GM18858 (cell line): Measurements from ENCODE around the gene PPP1R37.
A peak's percentile ranks its signal among the peaks of the same experiment; 100 is the strongest.

Experiments used
- ATAC-seq: cut with Tn5 transposase; IDR thresholded peaks from one replicate; pipeline ENCODE4 v1.9.1; 2021; ENCODE audit not compliant: unreplicated experiment

The PPP1R37 gene

DNA sequence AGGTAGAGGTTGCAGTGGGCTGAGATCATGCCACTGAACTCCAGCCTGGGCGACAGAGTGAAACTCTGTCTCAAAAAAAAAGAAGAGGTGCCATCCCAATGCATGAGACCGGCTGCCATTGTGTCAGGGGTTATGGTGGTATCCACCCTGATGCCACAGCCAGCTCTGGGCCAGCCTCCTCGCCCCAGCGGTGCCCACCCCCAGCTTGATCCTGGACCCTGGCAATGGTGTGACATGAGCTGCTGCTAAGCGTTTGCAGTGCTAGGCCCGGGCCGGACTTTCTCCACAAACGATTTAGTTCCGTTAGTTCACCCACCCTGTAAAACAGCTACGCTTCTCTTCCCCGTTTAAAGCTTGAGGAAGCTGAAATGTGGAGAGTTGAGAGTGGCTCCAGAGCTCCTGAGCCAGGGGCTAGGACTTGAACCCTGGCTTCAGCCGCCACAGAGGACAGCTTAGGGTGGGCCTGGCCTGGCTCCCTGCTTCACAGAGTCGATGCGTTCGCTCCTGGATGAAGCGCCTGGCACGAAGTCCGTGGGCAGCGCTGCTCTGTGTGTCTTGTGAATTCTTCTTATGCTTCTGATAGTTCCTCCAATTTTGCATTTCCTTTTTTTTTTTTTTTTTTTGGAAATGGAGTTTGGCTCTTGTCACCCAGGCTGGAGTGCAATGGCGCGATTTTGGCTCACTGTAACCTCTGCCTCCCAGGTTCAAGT, 42.4 kb downstream of the PPP1R37 start:
- no peak for ATAC-seq

DNA sequence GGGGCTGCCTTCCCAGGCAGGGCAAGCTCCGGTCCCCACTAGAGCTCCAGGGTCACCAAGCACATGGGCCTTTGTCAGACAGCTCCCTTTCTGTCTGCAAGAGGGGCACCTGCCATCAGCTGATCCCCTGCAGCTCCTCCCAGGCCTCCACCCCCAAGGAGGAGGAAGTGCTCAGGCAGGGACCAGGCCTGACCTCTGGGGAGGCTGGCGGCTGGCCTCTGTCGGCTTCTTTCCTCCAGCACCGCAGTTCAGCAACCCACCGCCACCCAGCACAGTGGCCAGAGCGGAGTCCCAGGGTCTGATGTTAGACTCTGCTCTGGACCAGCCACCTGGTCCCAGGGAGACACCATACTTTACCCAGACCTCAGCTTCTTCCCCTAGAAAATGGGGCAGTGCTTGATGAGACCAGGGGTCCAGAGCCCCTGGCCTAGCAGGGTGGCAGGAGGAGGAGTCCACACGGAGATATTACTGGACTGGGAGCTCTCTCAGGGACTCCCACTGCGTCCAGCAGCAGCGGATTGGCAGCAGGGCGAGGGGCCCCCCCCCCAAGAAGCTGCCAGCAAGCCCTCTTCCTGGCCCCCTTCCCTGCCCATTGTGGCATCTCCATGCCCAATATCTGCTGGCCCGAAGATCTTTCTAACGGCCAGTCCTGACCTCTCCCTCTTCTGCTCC, 43.7 kb downstream of the PPP1R37 start:
- no peak for ATAC-seq

DNA sequence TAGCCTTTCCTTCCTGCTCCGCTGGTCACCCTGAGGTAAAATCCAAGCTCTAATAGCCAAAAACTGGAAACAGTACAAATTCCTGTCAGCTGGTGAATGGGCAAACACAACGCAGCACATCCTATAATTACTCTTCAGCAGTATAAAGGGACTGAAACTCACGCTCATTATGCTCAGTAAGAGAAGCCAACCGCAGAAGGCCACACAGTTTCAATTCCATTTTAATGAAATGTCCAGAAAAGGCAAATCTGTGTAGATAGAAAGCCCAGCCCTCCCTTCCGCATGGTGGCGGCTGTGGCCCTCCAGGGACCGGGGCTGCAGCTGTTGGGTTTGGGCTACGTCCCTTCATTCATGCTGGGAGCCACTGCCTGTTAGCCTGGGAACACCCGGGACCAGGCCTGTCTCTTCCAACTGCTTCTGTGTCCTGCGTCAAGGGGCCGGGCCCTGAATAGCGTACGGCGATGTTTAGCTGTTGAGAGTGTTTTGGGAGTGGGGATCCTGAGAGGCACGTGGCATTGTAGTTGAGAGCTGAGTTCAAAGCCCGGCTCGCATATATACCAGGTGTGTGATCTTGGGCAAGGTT, 44.3 kb downstream of the PPP1R37 start:
- ATAC-seq = peak; percentile 72

DNA sequence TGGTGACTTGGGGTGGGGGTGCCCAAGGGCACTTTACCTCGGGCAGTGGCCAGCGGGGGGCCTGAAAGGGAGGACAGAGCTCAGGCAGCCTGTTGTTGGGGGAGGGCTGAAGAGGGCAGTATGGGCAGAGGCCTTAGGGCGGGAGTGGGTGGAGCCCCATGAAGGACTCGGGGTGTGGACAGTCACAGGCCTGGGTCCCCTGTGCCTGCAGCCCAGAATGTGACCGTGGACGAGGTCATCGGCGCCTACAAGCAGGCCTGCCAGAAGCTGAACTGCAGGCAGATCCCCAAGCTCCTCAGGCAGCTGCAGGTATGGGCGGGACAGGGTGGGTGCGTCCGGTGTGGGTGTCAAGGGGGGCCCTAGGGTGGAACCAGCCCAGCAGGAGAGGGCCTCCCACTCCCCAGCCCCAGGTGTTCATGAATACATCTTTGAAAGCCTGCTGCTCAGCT, 45.3 kb downstream of the PPP1R37 start:
- no peak for ATAC-seq

DNA sequence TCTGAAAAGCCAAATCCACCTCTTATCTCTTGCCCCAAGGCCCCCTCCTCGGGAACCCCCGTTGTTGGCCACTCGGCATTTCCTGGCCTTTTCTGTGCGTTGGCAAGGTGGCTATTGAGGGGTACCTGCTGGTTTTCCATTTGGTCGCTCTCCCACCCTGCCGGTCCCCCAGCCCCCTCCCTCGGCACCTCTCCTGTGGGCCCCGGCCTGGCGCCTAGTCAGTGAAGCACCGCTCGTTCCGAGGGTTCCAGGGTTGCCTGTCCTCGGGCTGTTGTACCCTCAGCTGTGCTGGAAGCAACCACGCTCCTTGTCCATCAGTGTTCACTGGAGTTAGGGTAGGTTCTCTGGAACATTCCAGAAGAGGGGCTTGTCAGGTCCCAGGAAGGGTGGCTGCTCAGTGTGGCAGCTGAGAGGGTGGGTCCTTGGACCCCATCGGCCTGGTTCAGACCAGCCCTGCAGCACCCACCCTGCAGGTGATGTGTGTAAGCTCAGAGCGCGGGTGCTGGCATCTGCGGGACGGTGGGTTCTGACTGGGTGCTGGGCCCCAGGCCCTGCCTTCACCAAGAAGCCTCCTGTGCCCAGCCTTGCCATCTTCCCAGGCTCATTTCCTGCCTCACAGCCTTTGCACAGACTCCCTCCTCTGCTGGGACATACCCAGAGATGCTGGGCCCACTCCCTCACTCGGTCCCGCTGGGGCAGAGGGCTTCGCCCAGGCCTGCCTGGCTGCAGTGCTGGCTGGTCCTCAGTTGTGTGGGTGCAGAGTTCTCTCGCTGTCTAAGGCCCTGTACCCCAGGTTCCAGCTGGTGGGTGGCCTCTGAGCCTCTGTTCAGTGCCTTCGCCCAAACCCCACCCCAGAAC, 46.5 kb downstream of the PPP1R37 start:
- no peak for ATAC-seq

DNA sequence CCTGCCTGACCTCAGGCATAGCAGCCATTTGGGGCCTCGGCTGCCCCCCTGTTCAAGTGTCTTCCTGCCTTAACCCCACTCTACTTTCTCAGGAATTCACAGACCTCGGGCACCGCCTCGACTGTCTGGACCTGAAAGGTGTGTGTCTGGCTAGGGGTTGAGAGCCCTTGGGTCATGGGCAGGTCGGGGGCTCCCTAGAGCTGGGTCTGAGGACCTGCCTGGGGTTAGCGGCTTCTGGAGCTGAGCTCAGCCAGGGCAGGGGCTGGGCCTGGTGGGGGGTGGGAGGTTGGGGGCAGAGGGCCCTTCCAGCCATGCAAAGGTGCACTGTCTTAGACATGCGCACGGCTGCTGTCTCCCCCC, 47.1 kb downstream of the PPP1R37 start:
- no peak for ATAC-seq

DNA sequence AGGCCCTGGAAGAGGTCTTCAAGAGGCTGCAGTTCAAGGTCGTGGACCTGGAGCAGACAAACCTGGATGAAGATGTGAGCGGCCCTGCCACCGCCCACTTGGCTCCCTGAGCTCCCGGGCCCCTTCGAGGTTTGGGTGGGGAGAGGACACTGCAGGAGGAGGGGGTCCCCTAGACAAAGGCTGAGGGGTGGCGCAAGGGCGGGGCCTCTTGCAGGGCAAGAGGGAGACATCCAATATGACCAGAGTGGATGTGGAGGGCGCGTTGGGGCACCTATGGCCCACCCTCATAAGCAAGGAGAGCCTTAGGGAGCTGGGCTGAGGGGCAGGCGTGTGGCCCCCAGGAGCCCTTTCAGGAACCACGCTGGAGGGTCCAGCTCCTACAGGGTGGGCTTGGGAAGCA, 47.6 kb downstream of the PPP1R37 start:
- no peak for ATAC-seq

DNA sequence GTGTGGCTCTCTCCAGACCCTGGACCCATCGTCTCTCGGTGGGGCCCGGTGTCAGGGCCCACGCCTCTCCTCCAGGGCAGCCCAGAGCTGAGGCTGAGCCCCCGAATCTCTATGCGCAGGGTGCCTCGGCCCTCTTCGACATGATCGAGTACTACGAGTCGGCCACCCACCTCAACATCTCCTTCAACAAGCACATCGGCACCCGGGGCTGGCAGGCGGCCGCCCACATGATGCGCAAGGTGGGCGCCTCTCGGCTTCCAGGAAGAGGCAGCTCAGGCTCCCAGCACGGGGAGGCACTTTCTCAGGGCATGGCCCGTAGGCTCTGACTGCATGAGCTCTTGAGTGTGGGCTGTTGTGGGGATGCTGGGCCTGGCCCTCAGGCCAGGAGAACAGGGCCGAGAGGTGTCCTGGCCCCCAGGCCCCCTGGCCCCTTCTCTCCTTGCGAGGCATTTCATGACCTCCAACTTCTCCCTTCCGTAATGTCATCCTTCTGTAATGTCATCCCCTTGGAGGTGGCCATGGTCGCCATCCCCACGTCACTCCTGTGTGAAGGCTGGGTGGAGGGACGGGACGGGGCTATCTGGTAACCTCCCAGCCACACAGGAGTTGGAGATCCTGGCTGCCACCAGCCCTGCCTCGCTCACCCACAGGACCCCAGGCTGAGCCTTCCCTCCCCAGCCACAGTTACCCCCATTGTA, 48.4 kb downstream of the PPP1R37 start:
- ATAC-seq = no peak

DNA sequence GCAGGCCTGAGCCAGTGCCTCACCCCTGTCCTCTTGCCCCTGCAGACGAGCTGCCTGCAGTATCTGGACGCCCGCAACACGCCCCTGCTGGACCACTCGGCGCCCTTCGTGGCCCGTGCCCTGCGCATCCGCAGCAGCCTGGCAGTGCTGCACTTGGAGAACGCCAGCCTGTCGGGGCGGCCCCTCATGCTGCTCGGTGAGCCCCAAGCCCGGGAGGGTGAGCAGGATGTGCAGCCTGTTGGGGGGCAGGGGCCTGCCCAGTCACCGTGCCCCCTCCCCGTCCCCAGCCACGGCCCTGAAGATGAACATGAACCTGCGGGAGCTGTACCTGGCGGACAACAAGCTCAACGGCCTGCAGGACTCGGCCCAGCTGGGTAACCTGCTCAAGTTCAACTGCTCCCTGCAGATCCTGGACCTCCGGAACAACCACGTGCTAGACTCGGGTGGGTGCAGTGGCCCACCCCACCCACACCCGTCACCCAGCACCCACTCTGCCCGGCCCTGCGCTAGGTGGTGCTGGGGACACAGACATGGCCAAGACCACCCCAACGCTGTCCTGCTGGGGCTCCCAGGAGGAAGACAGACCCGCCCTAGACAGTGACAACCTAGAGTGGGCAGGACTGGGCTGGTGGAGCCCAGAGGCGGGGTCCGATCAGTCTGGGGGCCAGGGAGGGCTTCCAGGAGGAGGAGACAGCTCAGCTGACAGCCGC, 49.2 kb downstream of the PPP1R37 start:
- ATAC-seq = no peak

DNA sequence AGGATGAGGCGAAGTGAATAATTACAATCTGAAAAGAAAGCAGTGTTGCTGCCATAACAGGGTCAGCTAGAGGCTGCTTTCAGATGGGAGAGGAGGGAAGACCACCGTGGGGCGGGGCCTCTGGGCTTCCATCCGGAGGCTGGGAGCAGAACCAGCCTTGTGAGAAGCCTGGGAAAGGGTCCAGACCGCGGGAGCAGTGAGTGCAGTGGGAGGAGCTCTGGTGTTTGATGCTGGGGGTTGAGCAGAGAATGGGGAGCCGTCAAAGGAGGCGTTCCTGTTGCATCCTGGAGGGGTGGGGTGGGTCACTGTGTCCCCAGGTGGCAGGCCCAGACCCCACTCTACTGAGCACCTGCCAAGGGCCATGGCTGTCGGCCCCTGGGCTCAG, 49.7 kb downstream of the PPP1R37 start:
- no peak for ATAC-seq

DNA sequence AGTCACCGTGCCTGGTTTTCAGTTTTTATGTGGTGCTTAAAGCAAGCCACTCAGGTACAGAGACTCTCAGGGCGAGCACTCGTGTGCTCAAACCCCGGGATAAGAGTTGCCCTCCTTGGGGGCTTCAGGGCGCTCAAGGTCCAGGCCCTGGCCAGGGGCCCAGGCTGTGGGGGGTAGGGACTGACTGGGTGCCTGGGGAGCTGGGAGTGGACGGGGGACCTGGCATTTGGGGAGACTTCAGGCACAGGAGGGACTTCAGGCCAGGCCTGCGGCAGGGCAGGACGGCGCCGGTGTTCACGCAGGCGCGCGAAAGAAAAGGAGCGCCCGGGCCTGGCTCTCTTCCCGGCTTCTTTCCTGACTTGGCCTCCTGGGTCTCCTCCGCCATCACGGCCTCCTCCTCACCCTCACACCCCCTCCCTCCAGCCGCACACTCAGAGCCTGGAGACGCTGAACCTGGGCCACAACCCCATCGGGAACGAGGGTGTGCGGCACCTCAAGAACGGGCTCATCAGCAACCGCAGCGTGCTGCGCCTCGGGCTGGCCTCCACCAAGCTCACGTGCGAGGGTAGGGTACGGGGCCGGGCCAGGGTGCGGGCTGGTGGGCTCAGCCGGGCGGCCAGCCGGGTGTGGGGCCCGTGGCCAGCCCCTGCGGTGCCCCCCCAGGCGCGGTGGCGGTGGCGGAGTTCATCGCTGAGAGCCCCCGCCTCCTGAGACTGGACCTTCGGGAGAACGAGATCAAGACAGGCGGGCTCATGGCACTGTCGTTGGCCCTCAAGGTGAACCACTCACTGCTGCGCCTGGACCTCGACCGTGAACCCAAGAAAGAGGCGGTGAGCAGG, 51.7 kb downstream of the PPP1R37 start:
- no peak for ATAC-seq

DNA sequence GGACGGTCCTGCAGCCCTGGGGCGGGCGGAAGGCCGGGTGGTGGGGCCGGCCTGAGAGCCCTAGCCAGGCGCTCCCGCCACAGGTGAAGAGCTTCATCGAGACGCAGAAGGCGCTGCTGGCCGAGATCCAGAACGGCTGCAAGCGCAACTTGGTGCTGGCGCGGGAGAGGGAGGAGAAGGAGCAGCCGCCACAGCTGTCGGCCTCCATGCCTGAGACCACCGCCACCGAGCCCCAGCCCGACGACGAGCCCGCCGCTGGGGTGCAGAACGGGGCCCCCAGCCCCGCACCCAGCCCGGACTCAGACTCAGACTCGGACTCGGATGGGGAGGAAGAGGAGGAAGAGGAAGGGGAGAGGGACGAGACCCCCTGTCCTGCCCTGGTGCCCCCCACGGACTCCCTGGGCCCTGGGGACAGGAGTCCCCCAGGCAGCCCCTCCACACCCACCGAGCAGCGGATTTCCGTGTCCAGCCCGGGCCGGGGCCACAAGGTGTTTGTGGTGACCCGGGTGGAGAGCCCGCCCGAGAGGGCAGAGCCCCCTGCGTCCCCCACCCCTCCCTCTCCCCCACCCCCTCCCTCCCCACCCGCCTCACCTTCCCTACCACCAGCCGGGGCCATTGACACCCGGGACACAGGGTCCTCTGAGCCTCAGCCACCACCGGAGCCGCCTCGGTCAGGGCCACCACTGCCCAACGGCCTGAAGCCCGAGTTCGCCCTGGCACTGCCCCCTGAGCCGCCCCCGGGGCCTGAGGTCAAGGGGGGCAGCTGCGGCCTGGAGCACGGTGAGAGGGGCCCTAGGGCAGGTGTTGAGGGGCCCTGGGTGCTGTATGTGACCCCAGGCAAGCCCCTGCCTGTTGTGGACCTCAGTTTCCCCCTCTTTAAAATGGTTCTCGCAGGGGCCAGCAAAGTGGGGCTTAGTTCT, 52.6 kb downstream of the PPP1R37 start:
- ATAC-seq = no peak

DNA sequence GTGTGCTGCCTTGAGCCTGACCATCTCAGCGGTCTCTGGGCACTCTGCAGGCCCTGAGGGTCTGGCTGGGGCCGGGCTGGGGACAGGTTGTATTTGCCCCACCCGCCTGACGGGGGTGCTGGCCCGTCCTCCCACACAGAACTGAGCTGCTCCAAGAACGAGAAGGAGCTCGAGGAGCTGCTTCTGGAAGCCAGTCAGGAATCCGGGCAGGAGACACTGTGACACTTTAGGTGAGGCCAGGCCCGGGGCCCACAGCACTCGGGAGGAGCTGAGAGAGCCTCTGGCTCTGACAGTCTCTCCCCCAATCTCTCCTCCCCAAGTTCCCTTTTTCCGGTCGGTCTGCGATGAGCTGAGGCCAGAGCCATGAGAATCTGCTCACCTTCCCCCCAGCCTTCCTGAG, 53.3 kb downstream of the PPP1R37 start:
- no peak for ATAC-seq

DNA sequence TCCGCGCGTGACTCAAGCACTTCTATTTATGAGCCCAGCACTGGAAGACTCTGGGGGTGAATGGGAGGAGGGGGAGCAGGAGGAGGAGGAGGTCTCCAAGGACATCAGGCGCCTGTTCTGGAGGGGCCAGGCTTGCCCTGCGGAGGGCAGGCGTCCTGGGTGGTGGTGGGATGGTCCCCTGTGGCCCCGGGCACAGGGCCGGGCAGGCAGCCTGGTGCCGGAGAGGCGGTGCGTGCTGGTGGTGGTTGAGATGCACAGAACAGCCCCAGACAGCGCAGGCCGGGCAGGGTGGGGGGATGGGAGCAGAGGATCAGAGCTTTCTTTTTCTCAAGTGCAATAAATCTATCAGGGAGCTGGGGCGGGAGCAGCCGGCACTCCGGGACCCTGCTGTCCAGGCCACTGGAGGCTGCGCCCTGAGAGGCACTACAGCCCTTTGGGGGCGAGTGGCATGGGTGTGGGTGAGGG, 53.8 kb downstream of the PPP1R37 start:
- no peak for ATAC-seq

DNA sequence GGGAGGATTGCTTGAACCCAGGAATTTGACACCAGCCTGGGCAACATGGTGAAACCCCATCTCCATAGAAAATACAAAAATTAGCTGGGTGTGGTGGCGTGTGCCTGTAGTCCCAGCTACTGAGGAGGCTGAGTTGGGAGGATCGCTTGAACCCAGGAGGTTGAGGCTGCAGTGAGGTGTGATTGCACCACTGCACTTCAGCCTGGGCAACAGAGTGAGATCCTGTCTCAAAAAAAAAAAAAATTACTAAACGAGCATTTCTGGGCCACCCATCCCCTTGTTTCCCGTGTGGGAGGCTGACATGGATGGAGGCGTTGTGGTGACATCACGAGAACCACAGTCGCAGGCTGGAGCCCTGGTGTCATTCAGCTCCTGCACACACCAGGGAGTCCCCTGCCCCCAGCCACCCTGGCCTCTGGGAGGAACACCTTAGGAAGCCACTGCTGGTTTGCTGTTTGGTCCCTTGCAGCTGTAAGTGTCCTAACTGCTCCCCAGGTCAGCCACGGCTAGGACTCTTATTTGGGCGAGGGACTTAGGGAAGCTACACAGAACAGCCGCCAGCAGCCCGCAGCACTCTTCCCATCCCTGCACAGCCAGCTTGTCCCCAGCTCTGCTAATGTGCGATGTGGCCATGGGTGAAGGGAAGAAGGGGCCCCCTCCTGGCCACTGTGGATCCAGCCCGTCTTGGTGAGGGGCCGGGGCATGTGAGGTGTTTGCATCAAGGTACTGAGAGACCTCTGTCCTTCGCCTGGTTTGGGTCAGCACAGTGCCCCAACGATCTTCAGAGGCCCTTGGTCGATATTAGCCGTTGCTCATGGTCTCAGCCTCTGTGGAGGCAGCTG, 55.1 kb downstream of the PPP1R37 start:
- no peak for ATAC-seq

DNA sequence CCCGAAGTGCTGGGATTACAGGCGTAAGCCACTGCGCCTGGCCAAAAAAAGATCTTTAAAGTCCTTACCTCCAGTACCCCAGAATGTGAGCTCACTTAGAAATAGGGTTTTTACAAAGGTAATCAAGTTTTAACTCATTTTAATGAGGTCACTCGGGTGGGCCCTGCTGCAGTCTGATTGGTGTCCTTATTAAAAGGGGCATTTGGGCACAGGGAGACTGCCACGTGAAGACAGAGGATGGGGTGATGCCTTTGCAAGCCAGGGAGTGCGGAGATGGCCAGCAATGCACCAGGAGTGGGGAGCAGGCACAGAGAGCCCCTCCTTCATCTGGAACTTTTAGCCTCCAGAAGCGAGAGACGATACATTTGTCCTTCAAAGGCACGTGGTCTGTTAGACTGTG, 56.1 kb downstream of the PPP1R37 start:
- no peak for ATAC-seq

DNA sequence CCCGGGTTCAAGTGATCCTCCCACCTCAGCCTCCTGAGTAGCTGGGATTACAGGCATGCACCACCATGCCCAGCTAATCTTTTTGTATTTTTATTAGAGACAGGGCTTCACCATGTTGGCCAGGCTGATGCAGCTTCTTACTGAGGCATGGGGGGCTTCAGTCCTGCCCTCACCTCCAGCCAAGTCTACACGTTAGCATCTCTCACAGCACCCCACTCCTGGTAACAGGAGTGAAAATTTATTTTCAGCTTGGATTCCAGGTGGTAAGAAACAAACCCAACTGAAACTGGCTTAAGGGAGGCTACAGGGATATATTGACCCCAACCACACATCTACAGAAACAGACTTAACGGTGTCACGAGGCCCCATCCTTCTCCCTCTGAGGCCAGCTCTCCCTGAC, 57.2 kb downstream of the PPP1R37 start:
- ATAC-seq = no peak
